Nephron progenitor cell (in vitro differentiated cells): Measurements from ENCODE around the gene NPL.

Experiments used
- DNase-seq: peaks from one replicate; pipeline ENCODE4 v3.0.0; 2021
- H3K27ac Mint-ChIP-seq: 2 replicates; pipeline ENCODE4 v1.8.0; 2021; ENCODE audit warnings: mild to moderate bottlenecking, moderate library complexity, mixed read lengths
- H3K27me3 Mint-ChIP-seq: 2 replicates; pipeline ENCODE4 v1.8.0; 2021; ENCODE audit warnings: mild to moderate bottlenecking, low read depth, mixed read lengths; ENCODE audit not compliant: poor library complexity
- H3K36me3 Mint-ChIP-seq: 2 replicates; pipeline ENCODE4 v1.8.0; 2021; ENCODE audit warnings: low read depth, mixed read lengths
- H3K4me1 Mint-ChIP-seq: 2 replicates; pipeline ENCODE4 v1.8.0; 2021; ENCODE audit warnings: mixed read lengths
- H3K4me3 Mint-ChIP-seq: 2 replicates; pipeline ENCODE4 v1.8.0; 2021; ENCODE audit warnings: mild to moderate bottlenecking, moderate library complexity, mixed read lengths
- H3K9me3 Mint-ChIP-seq: 2 replicates; pipeline ENCODE4 v1.8.0; 2021; ENCODE audit warnings: mild to moderate bottlenecking, moderate library complexity, mixed read lengths
- TF ChIP-seq, protein P1 (sequence below): fragments of 200-600 bp; sonication (generic); IDR thresholded peaks from 2 replicates; pipeline ENCODE4 v1.5.0; 2021; ENCODE audit warnings: antibody characterized with exemption

NPL gene

DNA sequence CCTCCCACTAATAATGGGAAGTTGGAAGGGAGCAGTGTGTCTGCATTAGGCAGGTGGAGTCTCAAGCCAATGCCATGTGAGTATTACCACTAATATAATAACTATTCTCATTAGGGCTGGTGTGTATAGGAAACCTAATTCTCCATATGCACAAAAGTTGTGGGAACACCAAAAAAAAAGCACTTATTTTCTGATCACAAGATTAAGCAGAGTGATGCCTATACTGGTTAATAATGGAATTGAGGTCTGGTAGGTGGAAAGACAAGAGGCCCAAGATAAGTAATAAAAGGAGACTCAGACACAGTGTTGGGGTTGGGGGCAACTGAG, 7.0 kb upstream of the NPL start:
- no peaks in the 10 kb centered on the region for H3K9me3 Mint-ChIP-seq
- H3K27ac Mint-ChIP-seq, result no peak overlapping the region
- TF ChIP-seq, protein P1, sequence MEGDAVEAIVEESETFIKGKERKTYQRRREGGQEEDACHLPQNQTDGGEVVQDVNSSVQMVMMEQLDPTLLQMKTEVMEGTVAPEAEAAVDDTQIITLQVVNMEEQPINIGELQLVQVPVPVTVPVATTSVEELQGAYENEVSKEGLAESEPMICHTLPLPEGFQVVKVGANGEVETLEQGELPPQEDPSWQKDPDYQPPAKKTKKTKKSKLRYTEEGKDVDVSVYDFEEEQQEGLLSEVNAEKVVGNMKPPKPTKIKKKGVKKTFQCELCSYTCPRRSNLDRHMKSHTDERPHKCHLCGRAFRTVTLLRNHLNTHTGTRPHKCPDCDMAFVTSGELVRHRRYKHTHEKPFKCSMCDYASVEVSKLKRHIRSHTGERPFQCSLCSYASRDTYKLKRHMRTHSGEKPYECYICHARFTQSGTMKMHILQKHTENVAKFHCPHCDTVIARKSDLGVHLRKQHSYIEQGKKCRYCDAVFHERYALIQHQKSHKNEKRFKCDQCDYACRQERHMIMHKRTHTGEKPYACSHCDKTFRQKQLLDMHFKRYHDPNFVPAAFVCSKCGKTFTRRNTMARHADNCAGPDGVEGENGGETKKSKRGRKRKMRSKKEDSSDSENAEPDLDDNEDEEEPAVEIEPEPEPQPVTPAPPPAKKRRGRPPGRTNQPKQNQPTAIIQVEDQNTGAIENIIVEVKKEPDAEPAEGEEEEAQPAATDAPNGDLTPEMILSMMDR, result no peak
- H3K4me3 Mint-ChIP-seq, result no peak overlapping the region
- H3K4me1 Mint-ChIP-seq, result peaks cover 14% of the 10 kb centered on the region
- no peaks in the 10 kb centered on the region for H3K36me3 Mint-ChIP-seq
- peaks cover 11% of the 10 kb centered on the region for H3K27me3 Mint-ChIP-seq
- DNase-seq, result no peak

DNA sequence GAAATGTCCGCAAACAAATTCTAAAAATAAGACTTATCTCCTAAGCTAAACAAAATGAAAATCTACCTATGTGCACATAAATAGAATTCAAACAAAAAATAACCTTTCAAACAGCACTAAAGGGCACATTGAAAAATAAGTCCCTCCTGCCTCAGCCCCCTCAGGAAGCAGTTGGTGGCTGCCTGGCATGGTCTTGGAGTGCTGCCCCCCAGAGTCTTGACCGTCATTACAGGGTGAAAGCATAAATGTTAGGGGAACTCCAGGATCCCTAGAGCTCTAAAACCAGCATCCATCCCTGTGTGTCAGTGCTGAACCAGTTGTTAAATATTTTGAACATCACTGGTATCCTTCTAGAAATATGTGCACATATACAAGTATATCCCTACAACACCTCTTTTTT, 6.5 kb upstream of the NPL start:
- Mint-ChIP-seq H3K4me3 (no peak overlapping the region), H3K27ac (no peak overlapping the region), H3K27me3 (peaks cover 17% of the 10 kb centered on the region), H3K36me3 (no peaks in the 10 kb centered on the region), H3K9me3 (no peaks in the 10 kb centered on the region), H3K4me1 (peaks cover 14% of the 10 kb centered on the region)
- DNase-seq, result peak; percentile 16
- TF ChIP-seq, protein P1, result no peak

- no peak for DNase-seq
- H3K36me3 Mint-ChIP-seq, result no peaks in the 10 kb centered on the region
- no peaks in the 10 kb centered on the region for H3K9me3 Mint-ChIP-seq
- H3K4me3 Mint-ChIP-seq, result no peak overlapping the region
- H3K4me1 Mint-ChIP-seq, result peaks cover 19% of the 10 kb centered on the region
- TF ChIP-seq, protein P1, result peak; percentile 85
- H3K27ac Mint-ChIP-seq, result no peak overlapping the region
- peaks cover 33% of the 10 kb centered on the region for H3K27me3 Mint-ChIP-seq
Measured at GRCh38 chr1:182784556-182785171, 4.9 kb upstream of the NPL start.

GRCh38 chr1:182785181-182785580, 4.4 kb upstream of the NPL start:
- no peak for DNase-seq
- TF ChIP-seq, protein P1, result no peak
- Mint-ChIP-seq H3K4me1 (peaks cover 19% of the 10 kb centered on the region), H3K4me3 (no peak overlapping the region), H3K9me3 (no peaks in the 10 kb centered on the region), H3K27ac (no peak overlapping the region), H3K36me3 (no peaks in the 10 kb centered on the region), H3K27me3 (peaks cover 38% of the 10 kb centered on the region)

DNA sequence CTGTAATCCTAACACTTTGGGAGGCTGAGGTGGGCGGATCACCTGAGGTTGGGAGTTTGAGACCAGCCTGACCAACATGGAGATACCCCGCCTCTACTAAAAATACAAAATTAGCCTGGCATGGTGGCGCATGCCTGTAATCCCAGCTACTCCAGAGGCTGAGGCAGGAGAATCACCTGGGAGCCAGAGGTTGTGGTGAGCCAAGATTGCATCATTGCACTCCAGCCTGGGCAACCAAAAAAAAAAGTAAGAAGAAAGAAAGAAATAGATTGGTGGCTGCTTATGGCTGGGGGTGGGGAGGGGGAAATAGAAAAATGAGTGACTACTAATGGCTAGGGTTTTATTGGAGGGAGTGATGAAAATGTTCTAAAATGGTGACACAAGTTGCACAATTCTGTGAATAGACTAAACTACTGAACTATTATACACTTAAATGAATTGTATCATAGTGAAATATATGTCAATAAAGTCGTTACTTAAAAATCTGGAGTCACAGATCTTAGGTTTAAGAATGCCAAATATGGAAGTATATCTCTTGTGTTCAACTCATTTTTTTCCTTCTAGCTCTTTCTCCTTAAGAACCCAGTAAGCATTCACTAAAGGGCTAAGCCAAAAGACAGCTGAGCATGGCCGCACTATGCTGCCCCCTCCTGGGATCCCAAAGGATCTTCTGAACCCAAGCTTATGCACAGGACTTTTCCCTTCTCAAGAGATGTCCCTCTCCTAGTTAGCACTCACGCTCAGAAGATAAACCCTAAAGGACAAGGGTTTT, 3.2 kb upstream of the NPL start:
- no peaks in the 10 kb centered on the region for H3K36me3 Mint-ChIP-seq

More for the DNA sequence above, 3.2 kb upstream of the NPL start:
- Mint-ChIP-seq H3K27ac (no peak overlapping the region), H3K9me3 (no peaks in the 10 kb centered on the region), H3K27me3 (peaks cover 50% of the 10 kb centered on the region), H3K4me1 (peaks cover 19% of the 10 kb centered on the region), H3K4me3 (no peak overlapping the region)
- DNase-seq, result peak; percentile 73
- TF ChIP-seq, protein P1, result peak; percentile 79
